IPS-NIHi11 (cell line): ENCODE results near the gene DOCK7.
"Not testable (repeated sequence)": the region's sequence is repeated elsewhere in the genome, so short reads cannot be mapped to it uniquely, and the experiment has no call there.

ENCODE experiments used
- DNase-seq: peaks from one replicate; pipeline ENCODE4 v3.0.0; 2012; ENCODE audit warnings: mixed read lengths, low spot score

DOCK7 gene, protein sequence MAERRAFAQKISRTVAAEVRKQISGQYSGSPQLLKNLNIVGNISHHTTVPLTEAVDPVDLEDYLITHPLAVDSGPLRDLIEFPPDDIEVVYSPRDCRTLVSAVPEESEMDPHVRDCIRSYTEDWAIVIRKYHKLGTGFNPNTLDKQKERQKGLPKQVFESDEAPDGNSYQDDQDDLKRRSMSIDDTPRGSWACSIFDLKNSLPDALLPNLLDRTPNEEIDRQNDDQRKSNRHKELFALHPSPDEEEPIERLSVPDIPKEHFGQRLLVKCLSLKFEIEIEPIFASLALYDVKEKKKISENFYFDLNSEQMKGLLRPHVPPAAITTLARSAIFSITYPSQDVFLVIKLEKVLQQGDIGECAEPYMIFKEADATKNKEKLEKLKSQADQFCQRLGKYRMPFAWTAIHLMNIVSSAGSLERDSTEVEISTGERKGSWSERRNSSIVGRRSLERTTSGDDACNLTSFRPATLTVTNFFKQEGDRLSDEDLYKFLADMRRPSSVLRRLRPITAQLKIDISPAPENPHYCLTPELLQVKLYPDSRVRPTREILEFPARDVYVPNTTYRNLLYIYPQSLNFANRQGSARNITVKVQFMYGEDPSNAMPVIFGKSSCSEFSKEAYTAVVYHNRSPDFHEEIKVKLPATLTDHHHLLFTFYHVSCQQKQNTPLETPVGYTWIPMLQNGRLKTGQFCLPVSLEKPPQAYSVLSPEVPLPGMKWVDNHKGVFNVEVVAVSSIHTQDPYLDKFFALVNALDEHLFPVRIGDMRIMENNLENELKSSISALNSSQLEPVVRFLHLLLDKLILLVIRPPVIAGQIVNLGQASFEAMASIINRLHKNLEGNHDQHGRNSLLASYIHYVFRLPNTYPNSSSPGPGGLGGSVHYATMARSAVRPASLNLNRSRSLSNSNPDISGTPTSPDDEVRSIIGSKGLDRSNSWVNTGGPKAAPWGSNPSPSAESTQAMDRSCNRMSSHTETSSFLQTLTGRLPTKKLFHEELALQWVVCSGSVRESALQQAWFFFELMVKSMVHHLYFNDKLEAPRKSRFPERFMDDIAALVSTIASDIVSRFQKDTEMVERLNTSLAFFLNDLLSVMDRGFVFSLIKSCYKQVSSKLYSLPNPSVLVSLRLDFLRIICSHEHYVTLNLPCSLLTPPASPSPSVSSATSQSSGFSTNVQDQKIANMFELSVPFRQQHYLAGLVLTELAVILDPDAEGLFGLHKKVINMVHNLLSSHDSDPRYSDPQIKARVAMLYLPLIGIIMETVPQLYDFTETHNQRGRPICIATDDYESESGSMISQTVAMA (N-terminal part only)

GRCh38 chr1:62687903-62688686 lies at the start of gene DOCK7:
Gene DOCK7 (minus strand): TSS chr1:62688386. CDS start chr1:62688264, 122 bp downstream.
- DNase-seq = peak; percentile 89

GRCh38 chr1:62735491-62736171 lies 47.4 kb upstream of the DOCK7 start:
- DNase-seq = no peak

DNA sequence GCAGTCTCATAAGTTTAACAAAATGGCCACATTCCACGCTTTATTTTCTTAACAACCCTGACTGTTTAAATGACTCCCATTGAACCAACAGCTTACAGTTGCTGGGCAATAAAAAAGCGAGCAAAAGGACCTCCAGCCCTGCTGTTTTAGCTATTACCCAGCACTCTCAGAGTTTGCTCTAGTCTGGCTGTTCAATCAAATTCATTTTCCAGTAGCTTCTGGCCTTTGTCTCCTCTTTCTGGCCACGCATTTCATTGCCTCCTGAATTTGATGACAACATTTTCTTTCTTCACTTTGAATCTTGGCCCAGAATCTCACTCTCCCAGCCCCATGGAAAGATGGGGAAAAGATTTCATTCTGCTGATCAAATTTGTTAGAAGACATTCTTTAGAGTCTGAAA lies 44.1 kb upstream of the DOCK7 start:
- no peak for DNase-seq

- no peak for DNase-seq
Observed at GRCh38 chr1:62728963-62729362, 40.8 kb upstream of the DOCK7 start.

- peak; percentile 26 for DNase-seq
Observed at GRCh38 chr1:62727656-62728407, 39.6 kb upstream of the DOCK7 start.

GRCh38 chr1:62726011-62726442 lies 37.8 kb upstream of the DOCK7 start:
- DNase-seq = no peak

GRCh38 chr1:62725255-62725654 lies 37.1 kb upstream of the DOCK7 start:
- peak; percentile 27 for DNase-seq

DNA sequence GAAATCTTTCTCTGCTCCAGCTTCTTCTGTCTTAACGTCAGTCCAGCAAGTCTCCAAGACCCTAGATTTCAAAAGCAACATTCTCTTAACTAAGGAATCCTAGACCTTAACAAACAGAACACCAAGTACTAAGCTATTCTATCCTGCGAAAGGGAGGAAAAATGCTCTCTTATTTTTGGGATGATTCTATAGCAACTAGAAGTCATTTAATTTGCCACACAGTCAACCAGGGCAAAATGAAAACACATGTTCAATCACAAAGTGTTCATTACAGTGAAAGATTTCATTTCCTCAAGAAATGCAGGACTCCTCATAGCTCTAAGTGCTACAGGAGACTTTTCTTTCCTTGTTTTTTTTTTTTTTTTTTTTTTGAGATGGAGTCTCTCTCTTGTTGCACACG lies 36.2 kb upstream of the DOCK7 start:
- DNase-seq = no peak

- DNase-seq = no peak
Observed at GRCh38 chr1:62723883-62724282, 35.7 kb upstream of the DOCK7 start.

DNA sequence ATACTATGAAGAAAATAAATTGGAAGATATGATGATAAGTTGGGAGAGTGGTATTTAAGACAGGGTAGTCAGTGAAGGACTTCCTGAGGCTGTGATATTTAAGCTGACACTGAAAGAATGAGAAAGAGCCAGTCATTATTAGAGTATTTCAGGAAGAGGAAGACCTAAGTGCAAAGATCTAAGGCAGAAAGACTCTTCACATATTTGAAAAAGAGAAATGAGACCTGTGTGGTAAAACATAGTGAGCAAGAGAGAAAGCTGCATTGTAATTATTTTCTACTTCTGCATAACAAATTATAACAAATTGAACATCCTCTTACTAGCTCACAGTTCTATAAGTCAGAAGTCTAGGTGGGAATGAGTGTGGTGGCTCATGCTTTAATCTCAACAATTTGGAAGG lies 34.6 kb upstream of the DOCK7 start:
- no peak for DNase-seq

DNA sequence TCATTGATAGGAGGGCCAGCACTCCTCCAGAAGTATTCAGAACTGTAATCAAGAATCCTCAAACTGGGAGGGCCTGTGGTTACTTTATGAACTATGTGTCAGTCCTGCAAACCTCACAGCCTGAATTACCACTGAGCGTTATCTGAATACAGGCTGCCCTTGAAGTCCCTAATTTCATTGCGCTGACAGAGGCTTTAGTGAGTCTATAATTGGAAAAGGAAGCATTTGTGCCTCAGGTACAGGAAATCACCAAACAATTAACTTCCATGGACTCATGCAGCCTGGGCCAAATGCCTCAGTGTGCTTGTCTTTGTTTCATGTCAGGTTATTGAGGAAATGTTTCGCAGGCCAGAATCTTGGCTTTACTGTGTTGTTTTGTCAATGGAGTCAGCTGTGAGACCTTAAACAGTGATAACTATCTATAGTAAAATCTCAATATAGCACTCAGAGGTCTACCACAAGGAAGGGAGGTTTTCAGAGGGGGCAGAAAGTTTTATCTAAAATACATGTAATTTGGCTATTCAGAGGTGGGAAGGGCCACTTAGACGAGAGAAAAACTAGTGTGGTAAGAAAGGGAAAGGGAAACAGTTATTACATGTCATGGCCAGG lies 32.9 kb upstream of the DOCK7 start:
- no peak for DNase-seq

GRCh38 chr1:62718400-62718799 lies 30.2 kb upstream of the DOCK7 start:
- DNase-seq = not testable (repeated sequence)

- no peak for DNase-seq
Observed at GRCh38 chr1:62717483-62717882, 29.3 kb upstream of the DOCK7 start.

- DNase-seq = no peak
Observed at GRCh38 chr1:62716397-62716796, 28.2 kb upstream of the DOCK7 start.

DNA sequence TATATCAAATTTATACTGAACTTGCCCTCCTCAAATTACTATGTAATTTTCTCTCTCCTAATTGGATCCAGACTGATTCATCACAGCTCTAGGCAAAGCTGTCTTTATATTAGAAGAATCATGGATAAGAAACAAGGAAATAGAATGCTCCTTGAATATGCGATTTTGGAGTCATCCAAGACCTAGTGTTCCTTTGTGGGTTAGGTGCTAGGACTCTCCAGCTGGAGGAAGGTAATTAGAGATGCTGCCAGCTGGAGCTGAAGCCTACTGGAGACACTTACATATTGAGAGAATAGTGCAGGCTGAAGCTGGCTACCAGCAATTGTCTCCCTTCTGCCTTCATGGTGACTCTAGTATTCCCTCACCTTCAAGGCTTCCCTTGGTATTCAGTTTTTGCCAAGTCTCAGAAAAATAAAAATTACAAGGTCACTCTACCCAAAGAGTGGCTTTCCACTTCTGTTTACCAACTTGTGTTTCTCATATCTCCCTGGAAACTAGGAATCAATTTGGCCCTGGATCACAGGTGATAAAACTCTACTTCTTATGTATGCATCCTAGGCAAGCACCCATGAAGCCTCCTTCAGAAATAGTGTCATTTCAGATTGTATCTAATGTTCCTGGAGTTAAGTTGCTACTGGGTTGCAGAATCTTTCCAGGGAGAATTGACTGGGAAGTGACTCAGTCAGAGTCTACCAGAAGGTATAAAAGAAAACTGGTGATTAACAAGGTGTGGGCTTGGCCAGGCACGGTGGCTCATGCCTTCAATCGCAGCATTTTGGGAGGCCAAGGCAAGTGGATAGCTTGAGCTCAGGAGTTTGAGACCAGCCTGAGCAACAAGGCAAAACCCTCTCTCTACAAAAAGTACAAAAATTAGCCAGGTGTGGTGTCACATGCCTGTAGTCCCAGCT lies 24.4 kb upstream of the DOCK7 start:
- DNase-seq = no peak

GRCh38 chr1:62707744-62708120 lies 19.5 kb upstream of the DOCK7 start:
- DNase-seq = no peak

- no peak for DNase-seq
Observed at GRCh38 chr1:62706985-62707743, 19.0 kb upstream of the DOCK7 start.

DNA sequence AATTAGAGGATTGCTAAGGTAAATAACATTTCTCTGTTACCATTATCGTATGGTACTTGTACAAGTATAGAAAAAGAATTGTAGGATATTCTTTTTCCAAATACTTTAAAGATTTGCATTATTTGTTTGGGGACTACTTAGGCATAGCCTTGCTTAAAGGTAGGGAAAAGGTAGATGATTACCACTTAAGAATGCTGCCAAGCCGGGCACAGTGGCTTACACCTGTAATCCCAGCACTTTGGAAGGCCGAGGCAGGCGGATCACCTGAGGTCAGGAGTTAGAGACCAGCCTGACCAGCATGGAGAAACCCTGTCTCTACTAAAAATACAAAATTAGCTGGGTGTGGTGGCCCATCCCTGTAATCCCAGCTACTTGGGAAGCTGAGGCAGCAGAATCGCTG lies 10.0 kb upstream of the DOCK7 start:
- DNase-seq = not testable (repeated sequence)
